ENCODE results near the gene FAT1. TPM values are rescaled to one million over a fixed set of nuclear protein-coding genes. Genes with fewer than 3 reads are reported as not detected.
"Not testable (repeated sequence)": the region's sequence is repeated elsewhere in the genome, so short reads cannot be mapped to it uniquely, and the experiment has no call there.

Gene FAT1
- total RNA-seq, 1 donor from 2014 or later, result 106 TPM

DNA sequence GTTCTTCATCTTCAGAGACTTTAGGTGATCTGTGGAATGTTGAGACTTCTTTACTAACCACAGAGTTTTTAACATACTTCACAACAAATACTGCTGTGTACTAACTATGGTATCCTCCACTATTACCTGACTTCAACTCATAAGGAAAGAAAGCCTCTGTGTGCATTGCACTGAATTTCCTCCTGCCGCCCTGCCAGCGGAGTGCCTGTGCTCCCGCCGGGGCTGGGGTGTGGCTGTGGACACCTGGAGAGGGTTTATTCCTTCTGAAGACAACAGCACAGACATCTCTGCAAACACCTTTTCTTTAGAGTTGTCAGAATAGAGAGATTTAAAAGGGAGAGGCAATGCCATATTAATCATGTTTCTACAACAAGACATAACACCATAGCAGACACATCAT is 63.3 kb downstream of the FAT1 start:
- TF ChIP-seq, protein P1, sequence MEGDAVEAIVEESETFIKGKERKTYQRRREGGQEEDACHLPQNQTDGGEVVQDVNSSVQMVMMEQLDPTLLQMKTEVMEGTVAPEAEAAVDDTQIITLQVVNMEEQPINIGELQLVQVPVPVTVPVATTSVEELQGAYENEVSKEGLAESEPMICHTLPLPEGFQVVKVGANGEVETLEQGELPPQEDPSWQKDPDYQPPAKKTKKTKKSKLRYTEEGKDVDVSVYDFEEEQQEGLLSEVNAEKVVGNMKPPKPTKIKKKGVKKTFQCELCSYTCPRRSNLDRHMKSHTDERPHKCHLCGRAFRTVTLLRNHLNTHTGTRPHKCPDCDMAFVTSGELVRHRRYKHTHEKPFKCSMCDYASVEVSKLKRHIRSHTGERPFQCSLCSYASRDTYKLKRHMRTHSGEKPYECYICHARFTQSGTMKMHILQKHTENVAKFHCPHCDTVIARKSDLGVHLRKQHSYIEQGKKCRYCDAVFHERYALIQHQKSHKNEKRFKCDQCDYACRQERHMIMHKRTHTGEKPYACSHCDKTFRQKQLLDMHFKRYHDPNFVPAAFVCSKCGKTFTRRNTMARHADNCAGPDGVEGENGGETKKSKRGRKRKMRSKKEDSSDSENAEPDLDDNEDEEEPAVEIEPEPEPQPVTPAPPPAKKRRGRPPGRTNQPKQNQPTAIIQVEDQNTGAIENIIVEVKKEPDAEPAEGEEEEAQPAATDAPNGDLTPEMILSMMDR (IDR thresholded peaks at IDR 0.05), result no peak
- H3K4me1 ChIP-seq, result no peaks in the 10 kb centered on the region
- DNase-seq (no peak), ATAC-seq (no peak)
- no peak overlapping the region for H3K4me3 ChIP-seq
- intact Hi-C loops (cut with DNase I), result no loop called here
- H3K36me3 ChIP-seq, result peaks cover 14% of the 10 kb centered on the region
- no peaks in the 10 kb centered on the region for H3K27me3 ChIP-seq (ENCODE audit: low read depth)
- no peak overlapping the region for H3K27ac ChIP-seq
- H3K9me3 ChIP-seq, result no peaks in the 10 kb centered on the region

DNA sequence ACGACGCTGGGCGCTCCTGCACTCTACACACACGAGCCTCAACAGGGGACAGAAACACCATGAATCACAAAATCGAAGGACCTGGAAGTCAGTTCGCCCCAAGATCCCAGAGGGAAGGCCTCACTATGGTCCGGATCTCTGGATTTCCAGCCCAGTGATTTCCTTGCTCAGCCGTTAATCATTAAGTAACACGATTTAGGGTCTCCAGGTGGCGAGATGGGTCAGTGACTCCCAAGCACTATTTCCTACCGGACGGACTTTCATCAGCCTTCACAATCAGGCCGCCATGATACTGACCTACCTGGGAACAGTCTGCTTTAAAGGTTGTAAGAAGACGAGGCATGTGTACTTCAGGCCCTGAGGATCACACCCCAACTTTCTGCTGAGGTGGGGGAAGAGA is 63.7 kb downstream of the FAT1 start:
- no peak for ATAC-seq
- Histone ChIP-seq H3K4me1 (no peaks in the 10 kb centered on the region), H3K36me3 (peaks cover 14% of the 10 kb centered on the region), H3K4me3 (no peak overlapping the region), H3K9me3 (no peaks in the 10 kb centered on the region), H3K27me3 (ENCODE audit: low read depth) (no peaks in the 10 kb centered on the region), H3K27ac (no peak overlapping the region)
- DNase-seq, result no peak
- TF ChIP-seq, protein P1 (IDR thresholded peaks at IDR 0.05), result no peak
- intact Hi-C loops (cut with DNase I), result no loop called here

DNA sequence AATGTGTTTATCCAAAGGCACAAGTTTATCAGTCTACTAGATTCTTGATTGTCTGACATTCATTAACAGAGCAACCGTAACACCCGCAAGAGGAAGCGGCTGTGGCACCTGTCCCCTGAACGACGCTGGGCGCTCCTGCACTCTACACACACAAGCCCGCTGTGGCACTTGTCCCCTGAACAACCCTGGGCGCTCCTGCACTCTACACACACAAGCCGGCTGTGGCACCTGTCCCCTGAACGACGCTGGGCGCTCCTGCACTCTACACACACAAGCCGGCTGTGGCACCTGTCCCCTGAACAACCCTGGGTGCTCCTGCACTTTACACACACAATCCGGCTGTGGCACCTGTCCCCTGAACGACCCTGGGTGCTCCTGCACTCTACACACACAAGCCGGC is 64.2 kb downstream of the FAT1 start:
- DNase-seq; ATAC-seq; H3K4me1 ChIP-seq; H3K9me3 ChIP-seq; intact Hi-C loops (cut with DNase I); H3K4me3 ChIP-seq; H3K27ac ChIP-seq; H3K27me3 ChIP-seq (ENCODE audit: low read depth): not testable (repeated sequence)
- peaks cover 14% of the 10 kb centered on the region for H3K36me3 ChIP-seq

DNA sequence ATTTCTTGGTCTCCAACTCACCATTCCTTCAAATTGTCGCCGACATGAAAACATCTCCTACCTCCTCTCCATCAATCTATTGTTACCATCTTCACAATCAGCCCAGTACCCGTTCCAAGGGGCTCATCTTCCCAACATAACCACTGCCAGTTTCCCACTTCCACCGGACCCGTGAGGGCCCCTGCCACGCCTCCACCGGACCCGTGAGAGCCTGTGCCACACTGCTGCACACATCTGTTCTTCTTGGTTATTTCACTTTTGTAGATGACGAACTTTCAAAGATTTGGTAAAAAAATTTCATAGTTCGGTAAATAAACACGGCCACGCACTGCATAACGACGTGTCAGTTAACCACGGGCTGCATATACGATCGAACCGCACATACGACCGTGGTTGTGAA is 65.0 kb downstream of the FAT1 start:
- no peaks in the 10 kb centered on the region for H3K4me1 ChIP-seq
- no peaks in the 10 kb centered on the region for H3K27me3 ChIP-seq (ENCODE audit: low read depth)
- ATAC-seq (no peak), DNase-seq (no peak)
- H3K36me3 ChIP-seq, result peaks cover 14% of the 10 kb centered on the region
- no peak overlapping the region for H3K4me3 ChIP-seq
- TF ChIP-seq, protein P1 (IDR thresholded peaks at IDR 0.05), result no peak
- intact Hi-C loops (cut with DNase I), result no loop called here
- H3K9me3 ChIP-seq, result no peaks in the 10 kb centered on the region
- H3K27ac ChIP-seq, result no peak overlapping the region

DNA sequence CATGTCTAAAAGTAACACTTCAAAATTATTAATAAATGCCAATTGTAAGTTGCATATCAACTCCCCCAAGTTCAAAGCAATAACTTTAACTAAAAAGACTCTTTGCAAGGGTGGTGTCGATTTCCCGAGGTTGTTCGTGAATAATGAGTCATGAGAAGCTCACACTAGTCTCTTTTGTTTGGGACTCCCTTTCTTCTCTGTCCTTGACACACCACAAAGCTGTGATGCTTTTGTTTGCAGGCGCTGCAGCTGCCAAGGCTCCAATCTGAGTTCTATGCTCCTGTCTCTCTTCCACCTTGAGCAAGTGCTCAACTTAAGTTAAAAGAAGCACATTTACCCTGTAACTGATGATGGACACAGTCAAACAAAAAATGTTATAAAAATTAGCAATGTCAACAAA is 65.9 kb downstream of the FAT1 start:
- Histone ChIP-seq H3K36me3 (peaks cover 14% of the 10 kb centered on the region), H3K27ac (no peak overlapping the region), H3K9me3 (no peaks in the 10 kb centered on the region), H3K4me1 (no peaks in the 10 kb centered on the region), H3K4me3 (no peak overlapping the region), H3K27me3 (ENCODE audit: low read depth) (no peaks in the 10 kb centered on the region)
- intact Hi-C loops (cut with DNase I), result no loop called here
- TF ChIP-seq, protein P1 (IDR thresholded peaks at IDR 0.05), result no peak
- DNase-seq (no peak), ATAC-seq (no peak)

DNA sequence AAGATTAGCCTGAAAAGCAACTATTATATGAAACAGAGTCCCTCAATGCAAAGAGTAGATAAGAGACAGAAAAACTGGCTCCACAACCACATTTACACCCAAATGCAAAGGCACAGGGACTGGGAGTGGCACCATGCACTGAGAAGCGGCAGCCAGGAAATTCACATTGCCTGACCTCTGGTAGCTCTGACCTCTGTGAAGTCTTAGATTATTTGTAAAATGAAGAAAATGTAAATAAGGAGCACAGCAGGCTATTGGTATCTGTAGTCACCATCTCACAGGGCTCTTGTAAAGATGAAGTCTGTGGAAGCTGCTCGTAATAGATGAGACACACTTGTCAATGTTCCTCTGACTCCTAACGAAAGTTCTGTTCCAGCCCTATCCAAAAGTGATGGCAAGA is 69.7 kb downstream of the FAT1 start:
- Histone ChIP-seq H3K9me3 (no peaks in the 10 kb centered on the region), H3K4me1 (no peaks in the 10 kb centered on the region), H3K36me3 (no peaks in the 10 kb centered on the region), H3K27ac (no peak overlapping the region), H3K27me3 (ENCODE audit: low read depth) (no peaks in the 10 kb centered on the region), H3K4me3 (no peak overlapping the region)
- no peak for ATAC-seq
- TF ChIP-seq, protein P1 (IDR thresholded peaks at IDR 0.05), result no peak
- intact Hi-C loops (cut with DNase I), result no loop called here
- DNase-seq, result no peak

All from lower lobe of right lung (tissue), 2 donors.